ENCODE measurements around the gene PGLYRP1.

The PGLYRP1 gene

GRCh38 chr19:45973553-45974338 lies 49.1 kb downstream of the PGLYRP1 start, which contains the start of gene NOVA2:
Gene NOVA2 (minus strand): TSS chr19:45973865. CDS start chr19:45973351, 514 bp downstream.
- Histone ChIP-seq H3K27me3 (ENCODE audit: insufficient read depth, poor library complexity, severe bottlenecking) (peaks cover 25% of the 10 kb centered on the region), H3K36me3 (ENCODE audit: low read depth) (no peaks in the 10 kb centered on the region), H3K4me3 (ENCODE audit: severe bottlenecking) (peak within 1 kb of the TSS; percentile 20), H3K27ac (ENCODE audit: poor library complexity, severe bottlenecking) (no peak within 1 kb of the TSS), H3K4me1 (ENCODE audit: insufficient read depth, poor library complexity, severe bottlenecking) (no peaks in the 10 kb centered on the region), H3K9me3 (ENCODE audit: severe bottlenecking) (no peaks in the 10 kb centered on the region)
- no peak for TF ChIP-seq CTCF (IDR thresholded peaks at IDR 0.05; ENCODE audit: poor library complexity, severe bottlenecking)
- DNase-seq (ENCODE audit: low spot score) = no peak
- ATAC-seq (ENCODE audit: low read depth) = peak; percentile 89

- TF ChIP-seq CTCF (IDR thresholded peaks at IDR 0.05; ENCODE audit: poor library complexity, severe bottlenecking) = no peak
- Histone ChIP-seq H3K27ac (ENCODE audit: poor library complexity, severe bottlenecking) (no peak overlapping the region), H3K4me3 (ENCODE audit: severe bottlenecking) (no peak overlapping the region), H3K36me3 (ENCODE audit: low read depth) (no peaks in the 10 kb centered on the region), H3K4me1 (ENCODE audit: insufficient read depth, poor library complexity, severe bottlenecking) (no peaks in the 10 kb centered on the region), H3K9me3 (ENCODE audit: severe bottlenecking) (no peaks in the 10 kb centered on the region), H3K27me3 (ENCODE audit: insufficient read depth, poor library complexity, severe bottlenecking) (peaks cover 25% of the 10 kb centered on the region)
- ATAC-seq (ENCODE audit: low read depth) (no peak), DNase-seq (ENCODE audit: low spot score) (no peak)
Observed at GRCh38 chr19:45972947-45973540, 49.8 kb downstream of the PGLYRP1 start.

DNA sequence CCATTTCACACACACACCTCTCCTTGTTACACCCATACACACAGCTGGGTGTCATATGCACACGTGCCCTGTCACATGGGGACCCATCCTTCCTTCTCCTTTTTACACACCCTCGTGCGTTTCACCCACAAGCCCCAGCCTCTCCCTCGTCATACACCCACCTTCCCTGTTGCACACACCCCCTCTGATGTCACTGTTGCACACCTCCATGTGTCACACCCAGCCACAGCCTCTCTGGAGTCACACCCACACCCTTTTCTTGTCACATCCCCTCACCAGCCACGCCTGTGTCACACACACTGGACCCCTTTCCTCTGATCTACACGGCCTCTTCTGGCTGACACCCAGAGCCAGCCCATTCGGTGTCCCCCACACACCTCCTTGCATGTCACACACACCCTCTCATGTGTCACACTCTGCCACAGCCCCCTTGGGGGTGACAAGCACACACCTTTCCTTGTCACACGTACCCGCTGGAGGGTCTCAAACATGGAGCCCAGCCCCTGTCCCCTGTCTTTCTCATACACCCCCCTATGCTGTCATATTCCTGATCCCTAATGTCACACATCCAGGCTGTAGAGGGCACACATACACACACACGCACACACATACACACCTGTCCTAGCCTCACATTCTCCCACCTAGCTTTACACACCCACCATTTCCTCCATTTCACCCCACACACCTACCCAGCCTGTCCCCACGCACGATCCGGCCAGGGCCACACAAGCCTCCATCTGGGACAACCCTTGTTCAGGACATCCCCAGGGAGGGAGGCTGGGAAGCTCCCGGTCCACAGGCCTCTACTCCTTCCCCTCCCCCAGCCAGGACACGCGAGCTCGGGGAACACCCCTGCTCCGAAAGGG lies 50.5 kb downstream of the PGLYRP1 start:
- Histone ChIP-seq H3K4me1 (ENCODE audit: insufficient read depth, poor library complexity, severe bottlenecking) (no peaks in the 10 kb centered on the region), H3K27ac (ENCODE audit: poor library complexity, severe bottlenecking) (no peak overlapping the region), H3K9me3 (ENCODE audit: severe bottlenecking) (no peaks in the 10 kb centered on the region), H3K4me3 (ENCODE audit: severe bottlenecking) (no peak overlapping the region), H3K36me3 (ENCODE audit: low read depth) (no peaks in the 10 kb centered on the region), H3K27me3 (ENCODE audit: insufficient read depth, poor library complexity, severe bottlenecking) (peaks cover 25% of the 10 kb centered on the region)
- no peak for TF ChIP-seq CTCF (IDR thresholded peaks at IDR 0.05; ENCODE audit: poor library complexity, severe bottlenecking)
- ATAC-seq (ENCODE audit: low read depth) = no peak
- no peak for DNase-seq (ENCODE audit: low spot score)

- H3K9me3 ChIP-seq (ENCODE audit: severe bottlenecking) = no peaks in the 10 kb centered on the region
- DNase-seq (ENCODE audit: low spot score) (no peak), ATAC-seq (ENCODE audit: low read depth) (no peak)
- no peaks in the 10 kb centered on the region for H3K36me3 ChIP-seq (ENCODE audit: low read depth)
- H3K4me3 ChIP-seq (ENCODE audit: severe bottlenecking) = no peak overlapping the region
- TF ChIP-seq CTCF (IDR thresholded peaks at IDR 0.05; ENCODE audit: poor library complexity, severe bottlenecking) = no peak
- H3K27ac ChIP-seq (ENCODE audit: poor library complexity, severe bottlenecking) = no peak overlapping the region
- H3K4me1 ChIP-seq (ENCODE audit: insufficient read depth, poor library complexity, severe bottlenecking) = no peaks in the 10 kb centered on the region
- peaks cover 25% of the 10 kb centered on the region for H3K27me3 ChIP-seq (ENCODE audit: insufficient read depth, poor library complexity, severe bottlenecking)
Observed at GRCh38 chr19:45971260-45971902, 51.5 kb downstream of the PGLYRP1 start.

All from RWPE2 (cell line).